ENCODE results near the gene ADCY10.
A peak's percentile ranks its signal among the peaks of the same experiment; 100 is the strongest.
"Not testable (repeated sequence)": the region's sequence is repeated elsewhere in the genome, so short reads cannot be mapped to it uniquely, and the experiment has no call there.

Gene ADCY10

GRCh38 chr1:167815650-167816049 is 98.3 kb downstream of the ADCY10 start:
- DNase-seq (ENCODE audit: extremely low read depth, low read depth): no peak
- TF ChIP-seq CTCF (IDR thresholded peaks at IDR 0.05; ENCODE audit: low read depth, low read length): no peak

GRCh38 chr1:167812972-167813371 is 101.0 kb downstream of the ADCY10 start:
- TF ChIP-seq CTCF (IDR thresholded peaks at IDR 0.05; ENCODE audit: low read depth, low read length): no peak
- DNase-seq (ENCODE audit: extremely low read depth, low read depth): no peak

DNA sequence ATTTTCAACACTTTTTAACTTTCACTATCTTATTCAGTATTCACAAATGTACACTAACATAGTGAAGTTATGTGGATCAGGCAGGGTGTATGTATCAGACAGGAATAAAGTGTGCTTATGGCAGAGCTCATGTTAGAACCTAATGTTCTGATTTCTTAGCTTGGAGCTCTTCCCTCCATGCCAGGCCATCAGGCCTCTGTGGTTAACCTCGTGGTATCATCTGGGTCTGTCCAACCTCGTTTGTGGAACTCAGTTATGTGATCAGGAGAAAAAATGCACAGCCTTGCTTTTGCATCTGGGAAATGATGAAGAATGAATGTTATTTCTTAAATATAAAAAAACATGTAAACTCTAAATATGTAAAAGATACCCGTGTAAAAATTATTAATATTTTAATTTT is 105.2 kb downstream of the ADCY10 start:
- no peak for TF ChIP-seq CTCF (IDR thresholded peaks at IDR 0.05; ENCODE audit: low read depth, low read length)
- no peak for DNase-seq (ENCODE audit: extremely low read depth, low read depth)

GRCh38 chr1:167808104-167808503 is 105.8 kb downstream of the ADCY10 start:
- no peak for DNase-seq (ENCODE audit: extremely low read depth, low read depth)
- no peak for TF ChIP-seq CTCF (IDR thresholded peaks at IDR 0.05; ENCODE audit: low read depth, low read length)

DNA sequence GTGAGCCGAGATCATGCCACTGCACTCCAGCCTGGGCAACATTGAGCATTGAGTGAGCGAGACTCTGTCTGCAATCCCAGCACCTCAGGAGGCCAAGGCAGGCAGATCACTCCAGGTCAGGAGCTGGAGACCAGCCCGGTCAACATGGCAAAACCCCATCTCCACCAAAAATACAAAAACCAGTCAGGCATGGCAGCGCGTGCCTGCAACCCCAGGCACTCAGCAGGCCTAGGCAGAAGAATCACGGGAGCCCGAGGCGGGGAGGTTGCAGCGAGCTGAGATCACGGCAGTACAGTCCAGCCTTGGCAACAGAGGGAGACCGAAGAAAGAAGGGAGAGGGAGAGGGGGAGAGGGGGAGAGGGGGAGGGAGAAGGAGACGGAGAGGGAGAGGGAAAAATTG is 107.3 kb downstream of the ADCY10 start:
- DNase-seq (ENCODE audit: extremely low read depth, low read depth): not testable (repeated sequence)

- not testable (repeated sequence) for DNase-seq (ENCODE audit: extremely low read depth, low read depth)
These were observed 107.7 kb downstream of the ADCY10 start for GRCh38 chr1:167806235-167806634.

GRCh38 chr1:167805041-167805556 is 108.8 kb downstream of the ADCY10 start:
- TF ChIP-seq CTCF (IDR thresholded peaks at IDR 0.05; ENCODE audit: low read depth, low read length): no peak
- no peak for DNase-seq (ENCODE audit: extremely low read depth, low read depth)

DNA sequence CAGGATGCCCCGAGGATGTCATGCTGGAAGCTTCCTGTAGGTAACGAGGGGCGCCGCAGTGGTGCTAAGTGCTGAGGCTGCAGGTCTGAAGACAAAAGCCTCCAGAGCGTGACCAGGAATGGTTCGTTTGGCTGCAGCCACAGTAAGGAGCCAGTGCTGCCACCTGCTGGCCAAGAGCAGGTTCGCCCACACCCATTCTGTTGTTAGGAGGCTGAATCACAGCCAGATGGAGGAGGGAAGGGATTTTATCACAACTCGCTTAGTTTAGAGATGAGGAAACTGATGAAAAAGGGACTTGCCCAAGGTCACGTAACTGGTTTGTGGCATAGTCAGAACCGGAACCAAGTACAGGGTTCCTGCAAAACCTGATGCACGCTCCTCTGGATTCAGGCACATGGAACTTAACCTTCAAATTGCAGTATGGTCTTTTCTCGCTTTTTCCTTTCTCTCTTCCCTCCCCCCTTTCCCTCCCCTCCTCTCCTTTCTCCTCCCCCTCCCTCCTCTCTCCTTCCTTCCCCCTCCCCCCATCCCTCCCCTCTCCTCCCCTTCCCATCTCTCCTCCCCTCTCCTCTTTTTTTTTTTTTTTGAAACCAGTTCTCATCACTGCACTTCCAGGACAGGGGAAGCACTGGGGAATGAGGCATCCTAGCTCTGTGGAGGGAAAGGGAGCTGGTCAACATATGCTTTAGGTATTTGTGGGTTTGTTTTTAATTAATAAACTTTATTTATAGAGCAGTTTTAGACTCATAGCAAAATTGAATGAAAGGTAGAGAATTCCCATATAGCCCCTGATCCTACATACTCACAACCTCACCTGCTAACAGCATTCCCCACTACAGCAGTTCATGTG is 110.4 kb downstream of the ADCY10 start:
- TF ChIP-seq CTCF (IDR thresholded peaks at IDR 0.05; ENCODE audit: low read depth, low read length): peak; percentile 99

More for the DNA sequence above, 110.4 kb downstream of the ADCY10 start:
- DNase-seq (ENCODE audit: extremely low read depth, low read depth): peak; percentile 86
